Fibroblast of lung (primary cell): ENCODE measurements around the gene SOX21. TPM values are rescaled to one million over a fixed set of nuclear protein-coding genes. Genes with fewer than 3 reads are reported as not detected.

Source experiments
- DNase-seq, 2 donors: peaks; one replicate each; pipeline versions ENCODE4 v3.0.0 to v3.0.0-alpha.2; 2010; ENCODE audit warnings: low read depth in 2 of 2
- H2AFZ ChIP-seq: 2 replicates; pipeline ENCODE4 v1.5.1; 2012; ENCODE audit warnings: low read length, control low read depth, inconsistent platforms
- H3K27ac ChIP-seq: 2 replicates; pipeline ENCODE4 v1.5.1; 2011; ENCODE audit warnings: low read length, control low read depth; ENCODE audit not compliant: insufficient read depth
- H3K27me3 ChIP-seq: 2 replicates; pipeline ENCODE4 v1.5.1; 2011; ENCODE audit warnings: mild to moderate bottlenecking, low read length; ENCODE audit not compliant: control insufficient read depth, insufficient read depth
- H3K36me3 ChIP-seq: 2 replicates; pipeline ENCODE4 v1.5.1; 2011; ENCODE audit warnings: low read length; ENCODE audit not compliant: control insufficient read depth, insufficient read depth
- H3K4me1 ChIP-seq: 2 replicates; pipeline ENCODE4 v1.5.1; 2011; ENCODE audit warnings: low read length; ENCODE audit not compliant: control insufficient read depth, insufficient read depth; ENCODE audit errors: extremely low read depth
- H3K4me2 ChIP-seq: 2 replicates; pipeline ENCODE4 v1.5.1; 2011; ENCODE audit warnings: low read length, control low read depth; ENCODE audit not compliant: insufficient read depth; ENCODE audit errors: extremely low read depth
- H3K4me3 ChIP-seq, 4 experiments: fragments of 200-600 bp in 1 of 4; sonication (generic) in 1 of 4; replicated peaks in 1 of 4; 2 replicates each; pipeline ENCODE4 v1.5.1; 2011 to 2016; ENCODE audit warnings: low read length in 4 of 4, low read depth in 3 of 4, mild to moderate bottlenecking in 3 of 4, control low read depth in 2 of 4, inconsistent platforms in 1 of 4, mixed read lengths in 1 of 4; ENCODE audit not compliant: insufficient read depth in 1 of 4; ENCODE audit errors: control extremely low read depth in 1 of 4
- H3K79me2 ChIP-seq: 2 replicates; pipeline ENCODE4 v1.5.1; 2012; ENCODE audit warnings: mild to moderate bottlenecking, low read length, inconsistent platforms; ENCODE audit not compliant: control insufficient read depth, insufficient read depth
- H3K9ac ChIP-seq: 2 replicates; pipeline ENCODE4 v1.5.1; 2011; ENCODE audit warnings: mild to moderate bottlenecking, low read length, control low read depth; ENCODE audit not compliant: insufficient read depth
- H3K9me3 ChIP-seq: 2 replicates; pipeline ENCODE4 v1.5.1; 2012; ENCODE audit warnings: low read depth, low read length; ENCODE audit not compliant: control insufficient read depth, insufficient read depth
- H4K20me1 ChIP-seq: 2 replicates; pipeline ENCODE4 v1.5.1; 2011; ENCODE audit warnings: low read length; ENCODE audit not compliant: control insufficient read depth, insufficient read depth; ENCODE audit errors: extremely low read depth
- CTCF ChIP-seq, 2 donors: IDR thresholded peaks in 1 of 2; conservative IDR thresholded peaks in 1 of 2; 1 replicate in 1 of 2; 2 replicates in 1 of 2; pipeline ENCODE4 v1.5.1; 2011 to 2012; ENCODE audit warnings: low read length in 2 of 2, control low read depth in 1 of 2, inconsistent platforms in 1 of 2, low read depth in 1 of 2, mild to moderate bottlenecking in 1 of 2
- EZH2 ChIP-seq: IDR thresholded peaks from 2 replicates; pipeline ENCODE4 v1.5.1; 2012; ENCODE audit warnings: low read length, control low read depth, mild to moderate bottlenecking; ENCODE audit errors: missing control alignments
- polyA plus RNA-seq, 2 donors: library from polyadenylated mRNA; depleted of rRNA in 1 of 2; stranded (reverse) in 1 of 2; unstranded in 1 of 2; fragments of >200 nt; gene quantifications; 2 replicates each; pipeline ENCODE4 v1.2.1, GENCODE V29; 2011 to 2012; ENCODE audit warnings: missing spikeins in 1 of 2
- total RNA-seq: library from RNA; depleted of rRNA; stranded (reverse); fragments of >200 nt; gene quantifications from 2 replicates; pipeline ENCODE4 v1.2.1, GENCODE V29; 2014

The SOX21 gene
- total and polyA plus RNA-seq, 2 donors (not counting 1 experiment from before 2014, with no cell fraction given) = not detected

GRCh38 chr13:94672400-94672799 lies 39.9 kb downstream of the SOX21 start:
- H2AFZ ChIP-seq = no peak overlapping the region
- no peaks in the 10 kb centered on the region for H3K4me1 ChIP-seq
- no peaks in the 10 kb centered on the region for H3K36me3 ChIP-seq
- no peak overlapping the region for H3K4me2 ChIP-seq
- H3K27me3 ChIP-seq = peaks cover 8% of the 10 kb centered on the region
- no peak overlapping the region for H3K9ac ChIP-seq
- H4K20me1 ChIP-seq = no peaks in the 10 kb centered on the region
- no peak overlapping the region for H3K27ac ChIP-seq
- no peak overlapping the region for H3K4me3 ChIP-seq
- no peak for DNase-seq
- no peaks in the 10 kb centered on the region for H3K9me3 ChIP-seq
- no peaks in the 10 kb centered on the region for H3K79me2 ChIP-seq
- no peak for TF ChIP-seq EZH2
- no peak for TF ChIP-seq CTCF (conservative IDR thresholded peaks at IDR 0.05 in 1 of 2, IDR thresholded peaks at IDR 0.05 in 1 of 2; ENCODE audit: low read depth in 1 of 2, low read length in 2 of 2)

- H3K4me1 ChIP-seq = no peaks in the 10 kb centered on the region
- no peaks in the 10 kb centered on the region for H4K20me1 ChIP-seq
- H3K9me3 ChIP-seq = no peaks in the 10 kb centered on the region
- H3K9ac ChIP-seq = no peak overlapping the region
- peaks cover 29% of the 10 kb centered on the region for H3K27me3 ChIP-seq
- no peaks in the 10 kb centered on the region for H3K36me3 ChIP-seq
- no peak for TF ChIP-seq EZH2
- no peak for TF ChIP-seq CTCF (conservative IDR thresholded peaks at IDR 0.05 in 1 of 2, IDR thresholded peaks at IDR 0.05 in 1 of 2; ENCODE audit: low read depth in 1 of 2, low read length in 2 of 2)
- no peak overlapping the region for H2AFZ ChIP-seq
- H3K4me3 ChIP-seq = no peak overlapping the region
- no peak for DNase-seq
- no peak overlapping the region for H3K4me2 ChIP-seq
- H3K27ac ChIP-seq = no peak overlapping the region
- no peaks in the 10 kb centered on the region for H3K79me2 ChIP-seq
Observed at GRCh38 chr13:94667190-94667589, 45.2 kb downstream of the SOX21 start.

GRCh38 chr13:94666065-94666464 lies 46.3 kb downstream of the SOX21 start:
- H3K79me2 ChIP-seq = no peaks in the 10 kb centered on the region
- H3K36me3 ChIP-seq = no peaks in the 10 kb centered on the region
- no peak overlapping the region for H3K4me2 ChIP-seq
- H2AFZ ChIP-seq = no peak overlapping the region
- no peak for DNase-seq
- TF ChIP-seq EZH2 (no peak), CTCF (conservative IDR thresholded peaks at IDR 0.05 in 1 of 2, IDR thresholded peaks at IDR 0.05 in 1 of 2; ENCODE audit: low read depth in 1 of 2, low read length in 2 of 2) (no peak)
- H3K9me3 ChIP-seq = no peaks in the 10 kb centered on the region
- H3K9ac ChIP-seq = no peak overlapping the region
- H3K27ac ChIP-seq = no peak overlapping the region
- no peaks in the 10 kb centered on the region for H4K20me1 ChIP-seq
- no peak overlapping the region for H3K4me3 ChIP-seq
- no peaks in the 10 kb centered on the region for H3K4me1 ChIP-seq
- H3K27me3 ChIP-seq = peaks cover 34% of the 10 kb centered on the region
